KG1 (cell line): ENCODE data around the gene NEXN.
"Not testable (repeated sequence)": the region's sequence is repeated elsewhere in the genome, so short reads cannot be mapped to it uniquely, and the experiment has no call there.

Experiments used
- DNase-seq: peaks from one replicate; lab custom pipeline; 2025; lab: John Stamatoyannopoulos, UW

The NEXN gene

GRCh38 chr1:77961392-77961791 is 73.0 kb downstream of the NEXN start:
- no peak for DNase-seq

GRCh38 chr1:77966291-77966690 is 77.9 kb downstream of the NEXN start:
- no peak for DNase-seq

GRCh38 chr1:77970192-77970591 is 81.8 kb downstream of the NEXN start:
- no peak for DNase-seq

- no peak for DNase-seq
Observed at GRCh38 chr1:77972080-77972479, 83.7 kb downstream of the NEXN start.

- DNase-seq: no peak
Observed at GRCh38 chr1:77975386-77975785, 87.0 kb downstream of the NEXN start.

- no peak for DNase-seq
Observed at GRCh38 chr1:77975907-77976306, 87.5 kb downstream of the NEXN start.

- DNase-seq: no peak
Observed at GRCh38 chr1:77976433-77977076, 88.1 kb downstream of the NEXN start.

GRCh38 chr1:77977989-77978292 is 89.5 kb downstream of the NEXN start:
- no peak for DNase-seq

- DNase-seq: peak; percentile 72
Observed at GRCh38 chr1:77978293-77978968, 90.0 kb downstream of the NEXN start.

- peak; percentile 98 for DNase-seq
Observed at GRCh38 chr1:77978969-77979876, 90.8 kb downstream of the NEXN start, which contains the start of gene FUBP1. Gene FUBP1, minus strand, starts transcription at chr1:77979072. Its CDS starts 68 bp downstream, at chr1:77979004.

- DNase-seq: not testable (repeated sequence)
Observed at GRCh38 chr1:77983352-77983996, 95.0 kb downstream of the NEXN start.

- DNase-seq: no peak
Observed at GRCh38 chr1:77983997-77984355, 95.6 kb downstream of the NEXN start.

- no peak for DNase-seq
Observed at GRCh38 chr1:77984629-77985028, 96.2 kb downstream of the NEXN start.

- no peak for DNase-seq
Observed at GRCh38 chr1:77986810-77987209, 98.4 kb downstream of the NEXN start.

- no peak for DNase-seq
Observed at GRCh38 chr1:77987919-77988318, 99.5 kb downstream of the NEXN start.

GRCh38 chr1:77989744-77990143 is 101.3 kb downstream of the NEXN start:
- no peak for DNase-seq

- DNase-seq: no peak
Observed at GRCh38 chr1:77990629-77991204, 102.3 kb downstream of the NEXN start.

GRCh38 chr1:77991638-77992037 is 103.2 kb downstream of the NEXN start:
- no peak for DNase-seq
